A673 (cell line): ENCODE results near the gene CASP7. TPM values are rescaled to one million over a fixed set of nuclear protein-coding genes. Genes with fewer than 3 reads are reported as not detected.
A peak's percentile ranks its signal among the peaks of the same experiment; 100 is the strongest.

Experiments used
- BruUV-seq: library from RNA; stranded (reverse); fragments of 400-500 nt; replicated peaks from 2 replicates; lab custom pipeline; 2021; lab: Mats Ljungman, UMichigan
- CTCF ChIA-PET: fragments of 300-600 bp; sonication (Branson Sonifier 250); formaldehyde crosslinking; loops from one replicate; lab custom pipeline; 2022; ENCODE audit warnings: antibody characterized with exemption; lab: Charles Lee
- POLR2A ChIA-PET: fragments of 300-600 bp; sonication (Branson Sonifier 250); formaldehyde crosslinking; loops from one replicate; lab custom pipeline; 2022; ENCODE audit warnings: antibody characterized with exemption; ENCODE audit not compliant: low non-redundant PET; lab: Charles Lee
- DNase-seq: peaks from one replicate; pipeline ENCODE4 v3.0.0-alpha.2; 2015; ENCODE audit warnings: low spot score
- H3K27ac ChIP-seq: fragments of 200-600 bp; sonication (generic); 2 replicates; pipeline ENCODE4 v1.5.1; 2016; ENCODE audit warnings: mixed run types, low read depth, mild to moderate bottlenecking, mixed read lengths, antibody characterized with exemption, low read length; ENCODE audit not compliant: poor library complexity, severe bottlenecking
- H3K27me3 ChIP-seq: fragments of 200-600 bp; sonication (generic); replicated peaks from 2 replicates; pipeline ENCODE4 v1.6.1; 2017; ENCODE audit warnings: mixed run types, low read depth, mild to moderate bottlenecking, mixed read lengths, antibody characterized with exemption, low read length; ENCODE audit not compliant: insufficient read depth, poor library complexity
- H3K36me3 ChIP-seq: fragments of 200-600 bp; sonication (generic); 2 replicates; pipeline ENCODE4 v1.6.1; 2016; ENCODE audit warnings: mixed run types, mild to moderate bottlenecking, mixed read lengths, antibody characterized with exemption, low read length; ENCODE audit not compliant: insufficient read depth, poor library complexity, severe bottlenecking
- H3K4me1 ChIP-seq: fragments of 200-600 bp; sonication (generic); 2 replicates; pipeline ENCODE4 v1.6.1; 2017; ENCODE audit warnings: mixed run types, mild to moderate bottlenecking, mixed read lengths, antibody characterized with exemption, low read length; ENCODE audit not compliant: insufficient read depth, poor library complexity, severe bottlenecking
- H3K4me3 ChIP-seq: fragments of 200-600 bp; sonication (generic); 2 replicates; pipeline ENCODE4 v1.5.1; 2016; ENCODE audit warnings: low read depth, mixed run types, mild to moderate bottlenecking, mixed read lengths, low read length; ENCODE audit not compliant: poor library complexity, severe bottlenecking
- H3K9me3 ChIP-seq: fragments of 200-600 bp; sonication (generic); 2 replicates; pipeline ENCODE4 v1.6.1; 2016; ENCODE audit warnings: mixed run types, low read depth, mild to moderate bottlenecking, mixed read lengths, antibody characterized with exemption, low read length; ENCODE audit not compliant: poor library complexity, severe bottlenecking
- CTCF ChIP-seq: fragments of 300-800, 200-600 bp; sonication (generic); conservative IDR thresholded peaks from 2 replicates; pipeline ENCODE4 v1.5.1; 2017; ENCODE audit warnings: low read depth, mild to moderate bottlenecking, antibody characterized with exemption, low read length, moderate library complexity, mixed read lengths
- EZH2 ChIP-seq: fragments of 200-600 bp; sonication (generic); IDR thresholded peaks from 2 replicates; pipeline ENCODE4 v1.6.1; 2017; ENCODE audit warnings: borderline replicate concordance, low read depth, mild to moderate bottlenecking, mixed read lengths, antibody characterized with exemption, low read length; ENCODE audit not compliant: poor library complexity, severe bottlenecking
- intact Hi-C: fragments of 100-400 bp; cut with micrococcal nuclease; formaldehyde crosslinking; loops from one replicate; pipeline ENCODE4 v1.10.0; 2022; ENCODE audit not compliant: unreplicated experiment
- total RNA-seq: library from RNA; stranded (reverse); gene quantifications from 2 replicates; pipeline ENCODE4 v1.2.3, GENCODE V29; 2021

Gene CASP7
- total RNA-seq, 1 experiment from 2014 or later, result 57.7 TPM

GRCh38 chr10:113745374-113745773 is 65.7 kb downstream of the CASP7 start:
- H3K36me3 ChIP-seq, result no peaks in the 10 kb centered on the region
- no peak overlapping the region for H3K27ac ChIP-seq
- intact Hi-C loops, result no loop called here
- TF ChIP-seq CTCF, result no peak
- no peak for TF ChIP-seq EZH2
- ChIA-PET CTCF (no interaction called here), POLR2A (no interaction called here)
- BruUV-seq, result no TSS peak
- H3K9me3 ChIP-seq, result no peaks in the 10 kb centered on the region
- H3K27me3 ChIP-seq, result no peaks in the 10 kb centered on the region
- H3K4me1 ChIP-seq, result peaks cover 5% of the 10 kb centered on the region
- DNase-seq, result no peak
- no peak overlapping the region for H3K4me3 ChIP-seq

- H3K9me3 ChIP-seq, result no peaks in the 10 kb centered on the region
- H3K4me1 ChIP-seq, result peaks cover 5% of the 10 kb centered on the region
- BruUV-seq, result no TSS peak
- TF ChIP-seq EZH2 (no peak), CTCF (no peak)
- POLR2A ChIA-PET, result no interaction called here
- H3K27ac ChIP-seq, result no peak overlapping the region
- CTCF ChIA-PET, result no interaction called here
- H3K36me3 ChIP-seq, result no peaks in the 10 kb centered on the region
- H3K4me3 ChIP-seq, result no peak overlapping the region
- peak; percentile 72 for DNase-seq
- no peaks in the 10 kb centered on the region for H3K27me3 ChIP-seq
- intact Hi-C loops, result no loop called here
These were observed 66.7 kb downstream of the CASP7 start for GRCh38 chr10:113746217-113746957.

- Histone ChIP-seq H3K4me3 (no peak within 1 kb of the TSS), H3K36me3 (no peaks in the 10 kb centered on the region), H3K4me1 (peaks cover 15% of the 10 kb centered on the region), H3K9me3 (no peaks in the 10 kb centered on the region), H3K27ac (no peak within 1 kb of the TSS), H3K27me3 (no peaks in the 10 kb centered on the region)
- BruUV-seq, result no TSS peak
- ChIA-PET POLR2A (no interaction called here), CTCF (no interaction called here)
- TF ChIP-seq EZH2 (no peak), CTCF (no peak)
- no peak for DNase-seq
- intact Hi-C loops, result no loop called here
These were observed 71.5 kb downstream of the CASP7 start, which contains the start of gene PLEKHS1 for GRCh38 chr10:113751181-113751732. Gene PLEKHS1, plus strand, starts transcription at chr10:113751682. Its CDS starts 3,596 bp downstream, at chr10:113755278.
